Fibroblast of pulmonary artery (primary cell): Measurements from ENCODE around the gene PTPRG.

Experiments
- DNase-seq: peaks from one replicate; pipeline ENCODE4 v3.0.0-alpha.2; 2010; ENCODE audit warnings: low read depth
- H3K4me3 ChIP-seq: replicated peaks from 2 replicates; pipeline ENCODE4 v1.5.1; 2011; ENCODE audit warnings: low read depth, mild to moderate bottlenecking, control low read depth, low read length, moderate library complexity
- CTCF ChIP-seq: IDR thresholded peaks from 2 replicates; pipeline ENCODE4 v1.5.1; 2011; ENCODE audit warnings: mild to moderate bottlenecking, control low read depth, low read length, inconsistent platforms; ENCODE audit errors: missing control alignments

Gene PTPRG

GRCh38 chr3:61562042-61562720 is 810 bp downstream of the PTPRG start:
- TF ChIP-seq CTCF: no peak
- peak; percentile 29 for DNase-seq
- peak overlapping the region; percentile 93 for H3K4me3 ChIP-seq

- no peak for TF ChIP-seq CTCF
- H3K4me3 ChIP-seq: peak overlapping the region; percentile 93
- peak; percentile 41 for DNase-seq
Observed at GRCh38 chr3:61562721-61563312, 1.4 kb downstream of the PTPRG start.

- peak overlapping the region; percentile 93 for H3K4me3 ChIP-seq
- no peak for TF ChIP-seq CTCF
Observed at GRCh38 chr3:61563313-61564271, 2.2 kb downstream of the PTPRG start.

GRCh38 chr3:61564395-61565059 is 3.2 kb downstream of the PTPRG start:
- peak overlapping the region; percentile 93 for H3K4me3 ChIP-seq
- DNase-seq: peak; percentile 75

More at GRCh38 chr3:61563313-61564271, 2.2 kb downstream of the PTPRG start:
- no peak for DNase-seq

GRCh38 chr3:61565569-61565968 is 4.2 kb downstream of the PTPRG start:
- no peak for DNase-seq
- no peak for TF ChIP-seq CTCF
- no peak overlapping the region for H3K4me3 ChIP-seq

More at GRCh38 chr3:61564395-61565059, 3.2 kb downstream of the PTPRG start:
- TF ChIP-seq CTCF: peak; percentile 61

GRCh38 chr3:61568127-61568526 is 6.8 kb downstream of the PTPRG start:
- TF ChIP-seq CTCF: no peak
- no peak overlapping the region for H3K4me3 ChIP-seq
- no peak for DNase-seq
